HCT116 (cell line): ENCODE data around the gene FTO. TPM values are rescaled to one million over a fixed set of nuclear protein-coding genes. Genes with fewer than 3 reads are reported as not detected.

Source experiments
- ATAC-seq: fragments of 200-7000 bp; cut with Tn5 transposase; 2 replicates; pipeline ENCODE4 v1.9.1; 2020; ENCODE audit warnings: mild to moderate bottlenecking, moderate library complexity
- BruUV-seq: library from RNA; stranded (reverse); fragments of 400-500 nt; replicated peaks from 2 replicates; lab custom pipeline; 2021; lab: Mats Ljungman, UMichigan
- CTCF ChIA-PET: fragments of 300-600 bp; sonication (Branson Sonifier 250); formaldehyde crosslinking; loops from one replicate; lab custom pipeline; 2021; ENCODE audit warnings: antibody characterized with exemption; lab: Charles Lee
- POLR2A ChIA-PET: fragments of 300-600, 350-600 bp; sonication (Branson Sonifier 250); formaldehyde crosslinking; loops from one replicate; lab custom pipeline; 2021; ENCODE audit warnings: antibody characterized with exemption; lab: Charles Lee
- RAD21 ChIA-PET, 2 experiments: fragments of 300-600 bp; sonication (Branson Sonifier 250); formaldehyde crosslinking; loops; one replicate each; lab custom pipeline; 2023; ENCODE audit warnings: low total read pairs in 2 of 2; ENCODE audit not compliant: uncharacterized antibody in 2 of 2, unreplicated experiment in 2 of 2, low non-redundant PET in 1 of 2; lab: Charles Lee
- DNase-seq: peaks from one replicate; pipeline ENCODE4 v3.0.0-alpha.2; 2010; ENCODE audit warnings: low read depth, low spot score
- H2AFZ ChIP-seq: fragments of 200-600 bp; shearing (Covaris generic), sonication (generic); 2 replicates; pipeline ENCODE4 v1.6.1; 2017; ENCODE audit warnings: low read depth, mixed run types, mixed read lengths, antibody characterized with exemption, low read length; ENCODE audit not compliant: poor library complexity, severe bottlenecking
- H3K27ac ChIP-seq: 2 replicates; pipeline ENCODE4 v1.5.1; 2012; ENCODE audit warnings: low read depth, low read length
- H3K27me3 ChIP-seq: fragments of 200-600 bp; sonication (generic); 2 replicates; pipeline ENCODE4 v1.6.1; 2016; ENCODE audit warnings: mixed run types, low read length, mixed read lengths; ENCODE audit not compliant: insufficient read depth
- H3K36me3 ChIP-seq, 2 experiments: fragments of 200-500 bp in 1 of 2; fragments of 200-600 bp in 1 of 2; sonication (Bioruptor generic) in 1 of 2; sonication (generic) in 1 of 2; 2 replicates each; pipeline versions ENCODE4 v1.5.1 to v1.6.1; 2014 to 2016; ENCODE audit warnings: low read length in 2 of 2, inconsistent platforms in 1 of 2, mixed read lengths in 1 of 2, mixed run types in 1 of 2; ENCODE audit not compliant: insufficient read depth in 2 of 2, control insufficient read depth in 1 of 2
- H3K4me1 ChIP-seq, 2 experiments: fragments of 200-600 bp in 1 of 2; sonication (generic) in 1 of 2; 2 replicates each; pipeline versions ENCODE4 v1.5.1 to v1.6.1; 2012 to 2017; ENCODE audit warnings: low read length in 2 of 2, inconsistent platforms in 1 of 2, mild to moderate bottlenecking in 1 of 2, mixed read lengths in 1 of 2, mixed run types in 1 of 2, moderate library complexity in 1 of 2; ENCODE audit not compliant: insufficient read depth in 2 of 2, control insufficient read depth in 1 of 2
- H3K4me2 ChIP-seq: fragments of 200-600 bp; sonication (generic); 2 replicates; pipeline ENCODE4 v1.6.1; 2017; ENCODE audit warnings: mixed run types, low read length, mixed read lengths
- H3K4me3 ChIP-seq, 2 experiments: fragments of 200-600 bp in 1 of 2; sonication (generic) in 1 of 2; replicated peaks in 1 of 2; 2 replicates each; pipeline ENCODE4 v1.5.1; 2011 to 2016; ENCODE audit warnings: low read length in 2 of 2, control low read depth in 1 of 2, low read depth in 1 of 2, mild to moderate bottlenecking in 1 of 2, mixed read lengths in 1 of 2, mixed run types in 1 of 2
- H3K79me2 ChIP-seq: fragments of 200-600 bp; sonication (generic); 2 replicates; pipeline ENCODE4 v1.6.1; 2017; ENCODE audit warnings: mild to moderate bottlenecking, mixed run types, low read length, moderate library complexity, mixed read lengths; ENCODE audit not compliant: insufficient read depth
- H3K9ac ChIP-seq: fragments of 200-600 bp; sonication (generic); 2 replicates; pipeline ENCODE4 v1.6.1; 2016; ENCODE audit warnings: low read length, mixed read lengths
- H3K9me2 ChIP-seq: fragments of 200-600 bp; sonication (generic), shearing (Covaris generic); 2 replicates; pipeline ENCODE4 v1.6.1; 2017; ENCODE audit warnings: mixed run types, mild to moderate bottlenecking, moderate library complexity; ENCODE audit not compliant: insufficient read depth
- H3K9me3 ChIP-seq, 2 experiments: fragments of 200-500 bp in 1 of 2; fragments of 200-600 bp in 1 of 2; sonication (Bioruptor generic) in 1 of 2; sonication (generic) in 1 of 2; 2 replicates each; pipeline ENCODE4 v1.6.1; 2014 to 2017; ENCODE audit warnings: low read length in 2 of 2, mixed read lengths in 2 of 2, inconsistent platforms in 1 of 2, low read depth in 1 of 2, mild to moderate bottlenecking in 1 of 2, mixed run types in 1 of 2, moderate library complexity in 1 of 2; ENCODE audit not compliant: control insufficient read depth in 1 of 2, insufficient read depth in 1 of 2
- H4K20me1 ChIP-seq: fragments of 200-600 bp; sonication (generic), shearing (Covaris generic); 2 replicates; pipeline ENCODE4 v1.6.1; 2017; ENCODE audit warnings: mixed run types, mild to moderate bottlenecking, moderate library complexity; ENCODE audit not compliant: insufficient read depth
- CBX3 ChIP-seq: IDR thresholded peaks from 2 replicates; pipeline ENCODE4 v1.6.1; 2012; ENCODE audit warnings: low read depth
- CEBPB ChIP-seq: IDR thresholded peaks from 2 replicates; pipeline ENCODE4 v1.6.1; 2012; ENCODE audit warnings: low read depth
- ELF1 ChIP-seq: IDR thresholded peaks from 2 replicates; pipeline ENCODE4 v1.6.1; 2012; ENCODE audit warnings: low read depth, borderline replicate concordance
- EZH2 ChIP-seq: fragments of 200-600 bp; sonication (generic); IDR thresholded peaks from 2 replicates; pipeline ENCODE4 v1.6.1; 2017; ENCODE audit warnings: antibody characterized with exemption, mixed run types
- EZH2phosphoT487 ChIP-seq: fragments of 200-600 bp; IDR thresholded peaks from 2 replicates; pipeline ENCODE4 v1.6.1; 2018; ENCODE audit warnings: antibody characterized with exemption, borderline replicate concordance
- FOSL1 ChIP-seq: IDR thresholded peaks from 2 replicates; pipeline ENCODE4 v1.6.1; 2012; ENCODE audit warnings: low read depth
- POLR2A ChIP-seq: IDR thresholded peaks from 2 replicates; pipeline ENCODE4 v1.7.0; 2011; ENCODE audit warnings: borderline replicate concordance; ENCODE audit not compliant: insufficient read depth, insufficient read length; ENCODE audit errors: extremely low read depth
- POLR2AphosphoS5 ChIP-seq: IDR thresholded peaks from 2 replicates; pipeline ENCODE4 v1.6.1; 2011; ENCODE audit warnings: mild to moderate bottlenecking, low read depth, low read length, moderate library complexity
- RAD21 ChIP-seq: IDR thresholded peaks from 2 replicates; pipeline ENCODE4 v1.6.1; 2012; ENCODE audit warnings: low read depth, mild to moderate bottlenecking
- SIN3A ChIP-seq: IDR thresholded peaks from 2 replicates; pipeline ENCODE4 v1.6.1; 2012; ENCODE audit warnings: low read depth
- TCF7L2 ChIP-seq: IDR thresholded peaks from 2 replicates; pipeline ENCODE4 v1.7.0; 2011; ENCODE audit warnings: borderline replicate concordance, inconsistent platforms; ENCODE audit not compliant: insufficient read depth, insufficient read length; ENCODE audit errors: extremely low read depth
- YY1 ChIP-seq: IDR thresholded peaks from 2 replicates; pipeline ENCODE4 v1.6.1; 2011; ENCODE audit warnings: low read length, low read depth, moderate library complexity, mild to moderate bottlenecking; ENCODE audit not compliant: insufficient replicate concordance; ENCODE audit errors: extremely low read depth
- ZFX ChIP-seq: fragments of 450-650 bp; IDR thresholded peaks from 2 replicates; pipeline ENCODE4 v1.6.1; 2017
- ZNF274 ChIP-seq: fragments of 200-500 bp; sonication (Bioruptor generic); IDR thresholded peaks from 2 replicates; pipeline ENCODE4 v1.6.1; 2014; ENCODE audit warnings: mild to moderate bottlenecking, low read depth, low read length, inconsistent platforms
- intact Hi-C: fragments of 100-400 bp; cut with micrococcal nuclease; formaldehyde crosslinking; loops from 2 replicates; pipeline ENCODE4 v1.10.0; 2022
- total RNA-seq: library from RNA; stranded (reverse); gene quantifications from one replicate; pipeline ENCODE4 v1.2.1, GENCODE V29; 2021; ENCODE audit not compliant: unreplicated experiment
- TF ChIP-seq, protein P1 (sequence below): IDR thresholded peaks from 2 replicates; pipeline ENCODE4 v1.6.1; 2012
- TF ChIP-seq, protein P2 (sequence below): IDR thresholded peaks from 2 replicates; pipeline ENCODE4 v1.6.1; 2012
- TF ChIP-seq, protein P3 (sequence below): IDR thresholded peaks from 2 replicates; pipeline ENCODE4 v1.6.1; 2011; ENCODE audit warnings: mild to moderate bottlenecking, low read length, moderate library complexity; ENCODE audit not compliant: insufficient replicate concordance; ENCODE audit errors: extremely low read depth
- TF ChIP-seq, protein P4 (sequence below), 3 experiments: fragments of 200-600 bp in 1 of 3; sonication (generic) in 1 of 3; IDR thresholded peaks in 2 of 3; conservative IDR thresholded peaks in 1 of 3; 2 replicates each; pipeline ENCODE4 v1.5.1; 2012 to 2017; ENCODE audit warnings: low read depth in 2 of 3, low read length in 2 of 3, antibody characterized with exemption in 1 of 3, borderline replicate concordance in 1 of 3, control low read depth in 1 of 3, mild to moderate bottlenecking in 1 of 3, mixed read lengths in 1 of 3, mixed run types in 1 of 3, moderate library complexity in 1 of 3; ENCODE audit not compliant: insufficient read depth in 1 of 3
- TF ChIP-seq, protein P5 (sequence below): IDR thresholded peaks from 2 replicates; pipeline ENCODE4 v1.6.1; 2012; ENCODE audit warnings: low read depth

The FTO gene
- total RNA-seq, 1 experiment from 2014 or later, result 55.2 TPM

DNA sequence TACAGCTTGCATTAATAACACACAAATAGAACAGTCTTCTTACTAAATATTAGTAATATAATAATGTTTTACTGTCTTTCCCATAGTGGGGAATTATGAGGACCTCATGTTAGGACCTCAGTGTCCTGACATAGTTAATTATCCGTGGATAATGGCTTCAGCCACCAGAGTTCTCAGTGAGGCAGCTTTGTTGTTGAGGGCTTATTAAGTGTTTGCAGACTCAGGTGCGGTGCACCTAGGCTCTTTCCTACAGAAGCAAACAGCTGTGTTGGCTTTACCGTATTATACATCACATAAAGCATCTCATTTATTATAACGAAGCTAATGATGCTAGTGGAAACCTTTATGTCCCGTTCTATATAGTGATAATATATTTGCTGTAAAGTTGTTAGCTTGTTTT is 246.7 kb downstream of the FTO start:
- BruUV-seq, result no TSS peak
- Histone ChIP-seq H3K4me2 (no peak overlapping the region), H3K27me3 (no peaks in the 10 kb centered on the region), H3K36me3 (no peaks in the 10 kb centered on the region), H3K4me1 (no peaks in the 10 kb centered on the region), H4K20me1 (no peaks in the 10 kb centered on the region), H2AFZ (no peak overlapping the region), H3K9me2 (no peaks in the 10 kb centered on the region), H3K79me2 (no peaks in the 10 kb centered on the region), H3K27ac (no peak overlapping the region), H3K9me3 (no peaks in the 10 kb centered on the region), H3K9ac (no peak overlapping the region), H3K4me3 (no peak overlapping the region)
- ChIA-PET RAD21 (no interaction called here), POLR2A (no interaction called here), CTCF (no interaction called here)
- TF ChIP-seq CEBPB (no peak), TCF7L2 (no peak), EZH2phosphoT487 (no peak), ZFX (no peak), FOSL1 (no peak), CBX3 (no peak), SIN3A (no peak), POLR2A (no peak), ELF1 (no peak), POLR2AphosphoS5 (no peak), YY1 (no peak), ZNF274 (no peak), RAD21 (no peak), EZH2 (no peak)
- TF ChIP-seq, protein P1, sequence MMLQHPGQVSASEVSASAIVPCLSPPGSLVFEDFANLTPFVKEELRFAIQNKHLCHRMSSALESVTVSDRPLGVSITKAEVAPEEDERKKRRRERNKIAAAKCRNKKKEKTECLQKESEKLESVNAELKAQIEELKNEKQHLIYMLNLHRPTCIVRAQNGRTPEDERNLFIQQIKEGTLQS, result no peak
- TF ChIP-seq, protein P2, sequence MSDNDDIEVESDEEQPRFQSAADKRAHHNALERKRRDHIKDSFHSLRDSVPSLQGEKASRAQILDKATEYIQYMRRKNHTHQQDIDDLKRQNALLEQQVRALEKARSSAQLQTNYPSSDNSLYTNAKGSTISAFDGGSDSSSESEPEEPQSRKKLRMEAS, result no peak
- TF ChIP-seq, protein P3, sequence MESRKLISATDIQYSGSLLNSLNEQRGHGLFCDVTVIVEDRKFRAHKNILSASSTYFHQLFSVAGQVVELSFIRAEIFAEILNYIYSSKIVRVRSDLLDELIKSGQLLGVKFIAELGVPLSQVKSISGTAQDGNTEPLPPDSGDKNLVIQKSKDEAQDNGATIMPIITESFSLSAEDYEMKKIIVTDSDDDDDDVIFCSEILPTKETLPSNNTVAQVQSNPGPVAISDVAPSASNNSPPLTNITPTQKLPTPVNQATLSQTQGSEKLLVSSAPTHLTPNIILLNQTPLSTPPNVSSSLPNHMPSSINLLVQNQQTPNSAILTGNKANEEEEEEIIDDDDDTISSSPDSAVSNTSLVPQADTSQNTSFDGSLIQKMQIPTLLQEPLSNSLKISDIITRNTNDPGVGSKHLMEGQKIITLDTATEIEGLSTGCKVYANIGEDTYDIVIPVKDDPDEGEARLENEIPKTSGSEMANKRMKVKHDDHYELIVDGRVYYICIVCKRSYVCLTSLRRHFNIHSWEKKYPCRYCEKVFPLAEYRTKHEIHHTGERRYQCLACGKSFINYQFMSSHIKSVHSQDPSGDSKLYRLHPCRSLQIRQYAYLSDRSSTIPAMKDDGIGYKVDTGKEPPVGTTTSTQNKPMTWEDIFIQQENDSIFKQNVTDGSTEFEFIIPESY, result no peak
- TF ChIP-seq, protein P4, sequence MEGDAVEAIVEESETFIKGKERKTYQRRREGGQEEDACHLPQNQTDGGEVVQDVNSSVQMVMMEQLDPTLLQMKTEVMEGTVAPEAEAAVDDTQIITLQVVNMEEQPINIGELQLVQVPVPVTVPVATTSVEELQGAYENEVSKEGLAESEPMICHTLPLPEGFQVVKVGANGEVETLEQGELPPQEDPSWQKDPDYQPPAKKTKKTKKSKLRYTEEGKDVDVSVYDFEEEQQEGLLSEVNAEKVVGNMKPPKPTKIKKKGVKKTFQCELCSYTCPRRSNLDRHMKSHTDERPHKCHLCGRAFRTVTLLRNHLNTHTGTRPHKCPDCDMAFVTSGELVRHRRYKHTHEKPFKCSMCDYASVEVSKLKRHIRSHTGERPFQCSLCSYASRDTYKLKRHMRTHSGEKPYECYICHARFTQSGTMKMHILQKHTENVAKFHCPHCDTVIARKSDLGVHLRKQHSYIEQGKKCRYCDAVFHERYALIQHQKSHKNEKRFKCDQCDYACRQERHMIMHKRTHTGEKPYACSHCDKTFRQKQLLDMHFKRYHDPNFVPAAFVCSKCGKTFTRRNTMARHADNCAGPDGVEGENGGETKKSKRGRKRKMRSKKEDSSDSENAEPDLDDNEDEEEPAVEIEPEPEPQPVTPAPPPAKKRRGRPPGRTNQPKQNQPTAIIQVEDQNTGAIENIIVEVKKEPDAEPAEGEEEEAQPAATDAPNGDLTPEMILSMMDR (IDR thresholded peaks at IDR 0.05 in 2 of 3, conservative IDR thresholded peaks at IDR 0.05 in 1 of 3; ENCODE audit: borderline replicate concordance in 1 of 3, insufficient read depth in 1 of 3, low read depth in 2 of 3, low read length in 2 of 3), result no peak
- TF ChIP-seq, protein P5, sequence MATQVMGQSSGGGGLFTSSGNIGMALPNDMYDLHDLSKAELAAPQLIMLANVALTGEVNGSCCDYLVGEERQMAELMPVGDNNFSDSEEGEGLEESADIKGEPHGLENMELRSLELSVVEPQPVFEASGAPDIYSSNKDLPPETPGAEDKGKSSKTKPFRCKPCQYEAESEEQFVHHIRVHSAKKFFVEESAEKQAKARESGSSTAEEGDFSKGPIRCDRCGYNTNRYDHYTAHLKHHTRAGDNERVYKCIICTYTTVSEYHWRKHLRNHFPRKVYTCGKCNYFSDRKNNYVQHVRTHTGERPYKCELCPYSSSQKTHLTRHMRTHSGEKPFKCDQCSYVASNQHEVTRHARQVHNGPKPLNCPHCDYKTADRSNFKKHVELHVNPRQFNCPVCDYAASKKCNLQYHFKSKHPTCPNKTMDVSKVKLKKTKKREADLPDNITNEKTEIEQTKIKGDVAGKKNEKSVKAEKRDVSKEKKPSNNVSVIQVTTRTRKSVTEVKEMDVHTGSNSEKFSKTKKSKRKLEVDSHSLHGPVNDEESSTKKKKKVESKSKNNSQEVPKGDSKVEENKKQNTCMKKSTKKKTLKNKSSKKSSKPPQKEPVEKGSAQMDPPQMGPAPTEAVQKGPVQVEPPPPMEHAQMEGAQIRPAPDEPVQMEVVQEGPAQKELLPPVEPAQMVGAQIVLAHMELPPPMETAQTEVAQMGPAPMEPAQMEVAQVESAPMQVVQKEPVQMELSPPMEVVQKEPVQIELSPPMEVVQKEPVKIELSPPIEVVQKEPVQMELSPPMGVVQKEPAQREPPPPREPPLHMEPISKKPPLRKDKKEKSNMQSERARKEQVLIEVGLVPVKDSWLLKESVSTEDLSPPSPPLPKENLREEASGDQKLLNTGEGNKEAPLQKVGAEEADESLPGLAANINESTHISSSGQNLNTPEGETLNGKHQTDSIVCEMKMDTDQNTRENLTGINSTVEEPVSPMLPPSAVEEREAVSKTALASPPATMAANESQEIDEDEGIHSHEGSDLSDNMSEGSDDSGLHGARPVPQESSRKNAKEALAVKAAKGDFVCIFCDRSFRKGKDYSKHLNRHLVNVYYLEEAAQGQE, result no peak
- intact Hi-C loops, result no loop called here
- no peak for ATAC-seq
- DNase-seq, result no peak
